ENCODE data around the gene ZNF497. TPM values are rescaled to one million over a fixed set of nuclear protein-coding genes. Genes with fewer than 3 reads are reported as not detected.
"Not testable (repeated sequence)": the region's sequence is repeated elsewhere in the genome, so short reads cannot be mapped to it uniquely, and the experiment has no call there.

ZNF497 gene
- polyA plus RNA-seq, 1 of the 3 experiments (the other 2 are of a cell fraction): 1.1 TPM

DNA sequence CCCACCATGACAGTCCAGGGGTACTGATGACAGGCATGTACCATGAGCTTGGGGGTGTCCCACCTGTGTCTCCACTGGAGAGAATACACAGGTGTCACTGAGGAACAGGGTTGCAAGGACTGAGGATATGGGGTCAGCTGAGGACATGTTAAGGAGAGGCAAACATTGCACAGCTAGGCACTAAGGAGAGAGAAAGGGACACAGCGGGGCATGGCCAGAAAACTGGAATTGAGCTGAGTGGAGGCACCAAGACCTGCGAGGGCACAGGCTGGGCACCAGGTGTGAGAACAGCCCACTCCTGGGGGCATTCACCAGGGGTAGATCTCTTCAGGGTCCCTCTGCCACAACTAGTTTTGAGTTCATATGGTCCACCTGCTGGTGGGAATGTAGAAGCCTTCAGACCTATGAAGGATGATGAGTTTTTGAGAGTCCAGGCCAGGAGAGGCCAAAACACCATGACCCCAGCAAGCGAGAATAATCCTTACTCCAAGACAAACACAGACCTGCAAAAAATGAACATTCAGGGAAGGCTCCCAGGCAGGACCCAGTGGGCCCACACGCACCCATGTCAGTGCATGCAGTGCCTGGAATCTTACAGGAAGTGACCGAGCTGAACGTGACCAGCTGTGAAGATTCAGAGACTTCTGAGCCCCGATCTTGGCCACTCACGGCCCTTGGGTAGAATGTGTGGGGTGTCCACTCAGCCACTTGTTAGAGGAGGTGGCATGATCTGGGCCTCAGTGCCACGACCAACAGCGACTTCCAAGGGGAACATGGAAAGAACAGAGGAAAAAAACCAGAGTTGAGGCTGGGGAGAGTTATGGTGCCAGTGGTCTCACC, 44.5 kb upstream of the ZNF497 start:
- H3K9me2 ChIP-seq: no peaks in the 10 kb centered on the region
- TF ChIP-seq NRF1 (IDR thresholded peaks at IDR 0.05; ENCODE audit: low read depth, low read length) (no peak), YY1 (IDR thresholded peaks at IDR 0.05; ENCODE audit: low read depth) (no peak)
- TF ChIP-seq, protein P1, sequence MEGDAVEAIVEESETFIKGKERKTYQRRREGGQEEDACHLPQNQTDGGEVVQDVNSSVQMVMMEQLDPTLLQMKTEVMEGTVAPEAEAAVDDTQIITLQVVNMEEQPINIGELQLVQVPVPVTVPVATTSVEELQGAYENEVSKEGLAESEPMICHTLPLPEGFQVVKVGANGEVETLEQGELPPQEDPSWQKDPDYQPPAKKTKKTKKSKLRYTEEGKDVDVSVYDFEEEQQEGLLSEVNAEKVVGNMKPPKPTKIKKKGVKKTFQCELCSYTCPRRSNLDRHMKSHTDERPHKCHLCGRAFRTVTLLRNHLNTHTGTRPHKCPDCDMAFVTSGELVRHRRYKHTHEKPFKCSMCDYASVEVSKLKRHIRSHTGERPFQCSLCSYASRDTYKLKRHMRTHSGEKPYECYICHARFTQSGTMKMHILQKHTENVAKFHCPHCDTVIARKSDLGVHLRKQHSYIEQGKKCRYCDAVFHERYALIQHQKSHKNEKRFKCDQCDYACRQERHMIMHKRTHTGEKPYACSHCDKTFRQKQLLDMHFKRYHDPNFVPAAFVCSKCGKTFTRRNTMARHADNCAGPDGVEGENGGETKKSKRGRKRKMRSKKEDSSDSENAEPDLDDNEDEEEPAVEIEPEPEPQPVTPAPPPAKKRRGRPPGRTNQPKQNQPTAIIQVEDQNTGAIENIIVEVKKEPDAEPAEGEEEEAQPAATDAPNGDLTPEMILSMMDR (IDR thresholded peaks at IDR 0.05): peak; percentile 54
- no peaks in the 10 kb centered on the region for H3K36me3 ChIP-seq (replicated peaks in 1 of 2; ENCODE audit: control insufficient read depth in 1 of 2, insufficient read depth in 2 of 2, low read length in 1 of 2)
- POLR2A ChIA-PET: no interaction called here
- H3K79me2 ChIP-seq (ENCODE audit: insufficient read depth): peaks cover 49% of the 10 kb centered on the region
- peak overlapping the region; percentile 99 for H3K4me2 ChIP-seq
- CTCF ChIA-PET: interaction anchor here (1.2 to 1.3 kb wide), 3 partner anchors 16 to 112 kb away, joined by 3 to 4 read pairs (median 4); no protein-coding TSS in a partner anchor
- peak overlapping the region; percentile 84 to 97 for H3K4me3 ChIP-seq (ENCODE audit: low read depth in 2 of 2, low read length in 1 of 2)
- H3F3A ChIP-seq (replicated peaks; ENCODE audit: insufficient read depth): peaks cover 12% of the 10 kb centered on the region
- DNase-seq: no peak
- WGBS (ENCODE audit: low lambda C conversion rate): 81% methylated on average over 9 of the region's 10 CpGs
- peak overlapping the region; percentile 57 to 88; a peak in 2 of 4 replicates for H3K27ac ChIP-seq (ENCODE audit: low read depth in 2 of 2, low read length in 1 of 2)
- H2AFZ ChIP-seq (ENCODE audit: low read depth): no peak overlapping the region
- no peaks in the 10 kb centered on the region for H4K20me1 ChIP-seq (ENCODE audit: insufficient read depth)
- H3K27me3 ChIP-seq (ENCODE audit: insufficient read depth): no peaks in the 10 kb centered on the region
- no peaks in the 10 kb centered on the region for H3K9me3 ChIP-seq
- peak overlapping the region; percentile 83 for H3K9ac ChIP-seq
- H3K4me1 ChIP-seq (ENCODE audit: control insufficient read depth in 1 of 2, insufficient read depth in 2 of 2, low read depth in 1 of 2, low read length in 1 of 2): peaks cover 0 to 27% of the 10 kb centered on the region in 2 experiments; a peak in 1 of 4 replicates

DNA sequence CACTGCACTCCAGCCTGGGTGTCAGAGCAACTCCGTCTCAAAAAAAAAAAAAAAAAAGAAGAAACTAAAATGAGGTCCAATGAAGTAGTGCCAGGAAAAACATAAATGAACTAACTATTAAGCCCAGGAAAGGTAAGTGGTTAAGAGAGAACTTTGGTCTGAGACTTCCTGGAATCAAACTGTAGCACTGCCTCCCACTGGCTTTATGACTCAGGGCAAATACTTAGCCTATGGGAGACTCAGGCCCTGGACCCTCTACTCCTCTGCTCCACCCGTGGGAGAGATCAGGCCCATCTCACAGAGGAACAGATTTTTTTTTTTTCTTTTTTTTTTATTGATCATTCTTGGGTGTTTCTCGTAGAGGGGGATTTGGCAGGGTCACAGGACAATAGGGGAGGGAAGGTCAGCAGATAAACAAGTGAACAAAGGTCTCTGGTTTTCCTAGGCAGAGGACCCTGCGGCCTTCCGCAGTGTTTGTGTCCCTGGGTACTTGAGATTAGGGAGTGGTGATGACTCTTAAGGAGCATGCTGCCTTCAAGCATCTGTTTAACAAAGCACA, 41.4 kb upstream of the ZNF497 start:
- H3K27ac ChIP-seq (ENCODE audit: low read depth in 2 of 2, low read length in 1 of 2); DNase-seq; H2AFZ ChIP-seq (ENCODE audit: low read depth); H3K9ac ChIP-seq; H3K4me3 ChIP-seq (ENCODE audit: low read depth in 2 of 2, low read length in 1 of 2); H3K9me2 ChIP-seq; H3K4me2 ChIP-seq; H4K20me1 ChIP-seq (ENCODE audit: insufficient read depth); H3K27me3 ChIP-seq (ENCODE audit: insufficient read depth); POLR2A ChIA-PET; H3K36me3 ChIP-seq (replicated peaks in 1 of 2; ENCODE audit: control insufficient read depth in 1 of 2, insufficient read depth in 2 of 2, low read length in 1 of 2); CTCF ChIA-PET; H3K9me3 ChIP-seq: not testable (repeated sequence)
- Histone ChIP-seq H3F3A (replicated peaks; ENCODE audit: insufficient read depth) (peaks cover 21% of the 10 kb centered on the region), H3K4me1 (ENCODE audit: control insufficient read depth in 1 of 2, insufficient read depth in 2 of 2, low read depth in 1 of 2, low read length in 1 of 2) (peaks cover 6 to 33% of the 10 kb centered on the region in 2 experiments; a peak in 2 of 4 replicates), H3K79me2 (ENCODE audit: insufficient read depth) (peaks cover 35% of the 10 kb centered on the region)
- 59% methylated on average over 5 of the region's 5 CpGs for WGBS (ENCODE audit: low lambda C conversion rate)

DNA sequence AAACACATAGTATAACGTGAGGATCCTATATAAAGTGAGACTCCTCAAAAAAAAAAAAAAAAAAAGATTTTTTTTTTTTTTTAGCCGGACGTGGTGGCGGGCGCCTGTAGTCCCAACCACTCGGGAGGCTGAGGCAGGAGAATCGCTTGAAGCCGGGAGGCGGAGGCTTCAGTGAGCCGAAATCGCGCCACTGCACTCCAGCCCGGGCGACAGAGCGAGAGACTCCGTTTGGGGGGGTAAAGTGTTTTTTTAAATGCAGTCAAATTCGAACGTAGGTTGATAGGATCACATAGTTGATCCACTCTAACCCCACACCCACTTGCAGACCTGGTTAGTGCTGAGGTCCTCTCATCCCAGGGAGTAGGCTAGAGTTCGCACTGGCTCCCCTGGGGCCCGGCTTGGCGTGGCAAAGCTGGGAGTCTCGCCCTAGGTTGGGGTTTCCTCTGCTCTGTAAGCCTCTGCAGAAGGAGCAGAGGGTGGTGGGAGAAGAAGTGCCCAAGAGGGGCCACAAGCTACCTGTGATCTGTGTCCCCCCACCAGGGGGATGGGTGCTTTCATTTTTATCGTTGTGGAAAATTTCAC, 39.4 kb upstream of the ZNF497 start:
- WGBS (ENCODE audit: low lambda C conversion rate): 24% methylated on average over 21 of the region's 23 CpGs
- Histone ChIP-seq H3K9me2 (no peaks in the 10 kb centered on the region), H3K27ac (ENCODE audit: low read depth in 2 of 2, low read length in 1 of 2) (peak overlapping the region; percentile 75 to 78; a peak in 3 of 4 replicates), H4K20me1 (ENCODE audit: insufficient read depth) (no peaks in the 10 kb centered on the region), H2AFZ (ENCODE audit: low read depth) (peak overlapping the region; percentile 89), H3K4me1 (ENCODE audit: control insufficient read depth in 1 of 2, insufficient read depth in 2 of 2, low read depth in 1 of 2, low read length in 1 of 2) (peaks cover 6 to 24% of the 10 kb centered on the region in 2 experiments; a peak in 2 of 4 replicates), H3K9ac (peak overlapping the region; percentile 77), H3K79me2 (ENCODE audit: insufficient read depth) (peaks cover 20% of the 10 kb centered on the region), H3K27me3 (ENCODE audit: insufficient read depth) (no peaks in the 10 kb centered on the region), H3K4me3 (ENCODE audit: low read depth in 2 of 2, low read length in 1 of 2) (peak overlapping the region; percentile 70 to 71), H3K4me2 (peak overlapping the region; percentile 88), H3F3A (replicated peaks; ENCODE audit: insufficient read depth) (peaks cover 19% of the 10 kb centered on the region), H3K9me3 (no peaks in the 10 kb centered on the region), H3K36me3 (replicated peaks in 1 of 2; ENCODE audit: control insufficient read depth in 1 of 2, insufficient read depth in 2 of 2, low read length in 1 of 2) (no peaks in the 10 kb centered on the region)
- POLR2A ChIA-PET: no interaction called here
- CTCF ChIA-PET: no interaction called here
- DNase-seq: no peak
- TF ChIP-seq, protein P2, sequence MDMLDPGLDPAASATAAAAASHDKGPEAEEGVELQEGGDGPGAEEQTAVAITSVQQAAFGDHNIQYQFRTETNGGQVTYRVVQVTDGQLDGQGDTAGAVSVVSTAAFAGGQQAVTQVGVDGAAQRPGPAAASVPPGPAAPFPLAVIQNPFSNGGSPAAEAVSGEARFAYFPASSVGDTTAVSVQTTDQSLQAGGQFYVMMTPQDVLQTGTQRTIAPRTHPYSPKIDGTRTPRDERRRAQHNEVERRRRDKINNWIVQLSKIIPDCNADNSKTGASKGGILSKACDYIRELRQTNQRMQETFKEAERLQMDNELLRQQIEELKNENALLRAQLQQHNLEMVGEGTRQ (IDR thresholded peaks at IDR 0.05; ENCODE audit: borderline replicate concordance, low read depth, low read length): no peak
- TF ChIP-seq TEAD4 (IDR thresholded peaks at IDR 0.05; ENCODE audit: borderline replicate concordance, insufficient read depth): no peak
- TF ChIP-seq, protein P1 (IDR thresholded peaks at IDR 0.05): no peak
- TF ChIP-seq, protein P3, sequence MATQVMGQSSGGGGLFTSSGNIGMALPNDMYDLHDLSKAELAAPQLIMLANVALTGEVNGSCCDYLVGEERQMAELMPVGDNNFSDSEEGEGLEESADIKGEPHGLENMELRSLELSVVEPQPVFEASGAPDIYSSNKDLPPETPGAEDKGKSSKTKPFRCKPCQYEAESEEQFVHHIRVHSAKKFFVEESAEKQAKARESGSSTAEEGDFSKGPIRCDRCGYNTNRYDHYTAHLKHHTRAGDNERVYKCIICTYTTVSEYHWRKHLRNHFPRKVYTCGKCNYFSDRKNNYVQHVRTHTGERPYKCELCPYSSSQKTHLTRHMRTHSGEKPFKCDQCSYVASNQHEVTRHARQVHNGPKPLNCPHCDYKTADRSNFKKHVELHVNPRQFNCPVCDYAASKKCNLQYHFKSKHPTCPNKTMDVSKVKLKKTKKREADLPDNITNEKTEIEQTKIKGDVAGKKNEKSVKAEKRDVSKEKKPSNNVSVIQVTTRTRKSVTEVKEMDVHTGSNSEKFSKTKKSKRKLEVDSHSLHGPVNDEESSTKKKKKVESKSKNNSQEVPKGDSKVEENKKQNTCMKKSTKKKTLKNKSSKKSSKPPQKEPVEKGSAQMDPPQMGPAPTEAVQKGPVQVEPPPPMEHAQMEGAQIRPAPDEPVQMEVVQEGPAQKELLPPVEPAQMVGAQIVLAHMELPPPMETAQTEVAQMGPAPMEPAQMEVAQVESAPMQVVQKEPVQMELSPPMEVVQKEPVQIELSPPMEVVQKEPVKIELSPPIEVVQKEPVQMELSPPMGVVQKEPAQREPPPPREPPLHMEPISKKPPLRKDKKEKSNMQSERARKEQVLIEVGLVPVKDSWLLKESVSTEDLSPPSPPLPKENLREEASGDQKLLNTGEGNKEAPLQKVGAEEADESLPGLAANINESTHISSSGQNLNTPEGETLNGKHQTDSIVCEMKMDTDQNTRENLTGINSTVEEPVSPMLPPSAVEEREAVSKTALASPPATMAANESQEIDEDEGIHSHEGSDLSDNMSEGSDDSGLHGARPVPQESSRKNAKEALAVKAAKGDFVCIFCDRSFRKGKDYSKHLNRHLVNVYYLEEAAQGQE (IDR thresholded peaks at IDR 0.05; ENCODE audit: low read depth, low read length): no peak

All from SK-N-SH (cell line).